Endodermal cell (in vitro differentiated cells): Measurements from ENCODE around the gene TWIST1. TPM values are rescaled to one million over a fixed set of nuclear protein-coding genes. Genes with fewer than 3 reads are reported as not detected.

Experiments used
- DNase-seq: peaks from one replicate; pipeline ENCODE4 v3.0.0-alpha.2; 2017
- H3K27ac ChIP-seq: 2 replicates; pipeline ENCODE4 v1.5.1; 2013; ENCODE audit warnings: mild to moderate bottlenecking, low read depth, low read length, moderate library complexity
- H3K27me3 ChIP-seq: 2 replicates; pipeline ENCODE4 v1.6.1; 2013; ENCODE audit warnings: mild to moderate bottlenecking, low read length, moderate library complexity; ENCODE audit not compliant: insufficient read depth, control insufficient read depth, poor library complexity, severe bottlenecking
- H3K36me3 ChIP-seq: 2 replicates; pipeline ENCODE4 v1.7.0; 2013; ENCODE audit warnings: mild to moderate bottlenecking, low read length, moderate library complexity; ENCODE audit not compliant: control insufficient read depth, insufficient read depth
- H3K4me1 ChIP-seq: one replicate; pipeline ENCODE4 v1.7.0; 2013; ENCODE audit warnings: low read length; ENCODE audit not compliant: control insufficient read depth, insufficient read depth
- H3K4me3 ChIP-seq: 2 replicates; pipeline ENCODE4 v1.5.1; 2013; ENCODE audit warnings: mild to moderate bottlenecking, low read length, moderate library complexity
- H3K9ac ChIP-seq: 2 replicates; pipeline ENCODE4 v1.6.1; 2013; ENCODE audit warnings: mild to moderate bottlenecking, low read length, moderate library complexity; ENCODE audit not compliant: poor library complexity, severe bottlenecking; ENCODE audit errors: extremely low read depth
- H3K9me3 ChIP-seq: 2 replicates; pipeline ENCODE4 v1.6.1; 2013; ENCODE audit warnings: mild to moderate bottlenecking, low read length, moderate library complexity; ENCODE audit not compliant: control insufficient read depth
- H3K27ac Mint-ChIP-seq: 2 replicates; pipeline ENCODE4 v1.8.0; 2020; ENCODE audit warnings: mixed read lengths
- H3K27me3 Mint-ChIP-seq: 2 replicates; pipeline ENCODE4 v1.8.0; 2021; ENCODE audit warnings: mild to moderate bottlenecking, mixed read lengths; ENCODE audit not compliant: insufficient read depth
- H3K36me3 Mint-ChIP-seq: 2 replicates; pipeline ENCODE4 v1.8.0; 2020; ENCODE audit warnings: low read depth, mixed read lengths
- H3K4me1 Mint-ChIP-seq: 2 replicates; pipeline ENCODE4 v1.8.0; 2020; ENCODE audit warnings: mixed read lengths
- H3K4me3 Mint-ChIP-seq: 2 replicates; pipeline ENCODE4 v1.8.0; 2020; ENCODE audit warnings: mild to moderate bottlenecking, moderate library complexity, mixed read lengths
- H3K9me3 Mint-ChIP-seq: 2 replicates; pipeline ENCODE4 v1.8.0; 2020; ENCODE audit warnings: mild to moderate bottlenecking, mixed read lengths
- WGBS, 2 experiments: methylation state at CpG; one replicate each; pipeline versions ENCODE4 v1.1.5 to v1.1.7; 2013; ENCODE audit warnings: missing lambda C conversion rate in 2 of 2, mixed read lengths in 1 of 2; ENCODE audit not compliant: insufficient coverage in 1 of 2, insufficient read length in 1 of 2; 5-methylcytosine and 5-hydroxymethylcytosine counted together
- total RNA-seq, 2 donors: library from RNA; stranded (reverse); fragmentation: NEBNext Ultra II Directional in 1 of 2; extraction: Animal tissue kit (Norgen Biotek cat#: 25700) in 1 of 2; gene quantifications; 2 replicates in 1 of 2; 3 replicates in 1 of 2; pipeline ENCODE4 v1.2.1, GENCODE V29; 2021
- TF ChIP-seq, protein P1 (sequence below): fragments of 200-600 bp; sonication (generic); conservative IDR thresholded peaks from 2 replicates; pipeline ENCODE4 v1.5.0; 2021; ENCODE audit warnings: antibody characterized with exemption, mild to moderate bottlenecking

The TWIST1 gene
- total RNA-seq, 2 donors from 2014 or later: 0.46 to 0.88 TPM

DNA sequence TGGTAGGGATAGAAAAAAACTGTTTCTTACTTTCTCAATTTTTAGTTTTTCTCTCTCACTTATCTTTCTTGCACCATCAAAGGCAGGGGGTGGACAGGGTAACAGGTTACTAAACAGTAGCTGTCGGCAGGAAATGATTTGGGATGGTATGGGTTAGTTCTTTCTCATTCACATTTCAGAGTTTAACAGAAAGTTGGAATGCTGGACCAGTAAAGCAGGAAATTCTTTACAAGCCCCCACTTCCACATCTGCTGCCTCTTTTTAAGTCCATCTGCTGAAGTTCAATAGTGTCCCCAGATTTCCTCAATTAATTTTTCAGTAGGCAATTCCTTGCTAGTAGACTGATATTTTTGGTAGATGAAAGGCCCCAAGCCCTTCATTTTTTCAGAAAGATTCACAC is 23.3 kb downstream of the TWIST1 start:
- H3K36me3 Mint-ChIP-seq: no peaks in the 10 kb centered on the region
- TF ChIP-seq, protein P1, sequence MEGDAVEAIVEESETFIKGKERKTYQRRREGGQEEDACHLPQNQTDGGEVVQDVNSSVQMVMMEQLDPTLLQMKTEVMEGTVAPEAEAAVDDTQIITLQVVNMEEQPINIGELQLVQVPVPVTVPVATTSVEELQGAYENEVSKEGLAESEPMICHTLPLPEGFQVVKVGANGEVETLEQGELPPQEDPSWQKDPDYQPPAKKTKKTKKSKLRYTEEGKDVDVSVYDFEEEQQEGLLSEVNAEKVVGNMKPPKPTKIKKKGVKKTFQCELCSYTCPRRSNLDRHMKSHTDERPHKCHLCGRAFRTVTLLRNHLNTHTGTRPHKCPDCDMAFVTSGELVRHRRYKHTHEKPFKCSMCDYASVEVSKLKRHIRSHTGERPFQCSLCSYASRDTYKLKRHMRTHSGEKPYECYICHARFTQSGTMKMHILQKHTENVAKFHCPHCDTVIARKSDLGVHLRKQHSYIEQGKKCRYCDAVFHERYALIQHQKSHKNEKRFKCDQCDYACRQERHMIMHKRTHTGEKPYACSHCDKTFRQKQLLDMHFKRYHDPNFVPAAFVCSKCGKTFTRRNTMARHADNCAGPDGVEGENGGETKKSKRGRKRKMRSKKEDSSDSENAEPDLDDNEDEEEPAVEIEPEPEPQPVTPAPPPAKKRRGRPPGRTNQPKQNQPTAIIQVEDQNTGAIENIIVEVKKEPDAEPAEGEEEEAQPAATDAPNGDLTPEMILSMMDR: no peak
- no peaks in the 10 kb centered on the region for H3K9me3 ChIP-seq
- no peak overlapping the region for H3K27ac Mint-ChIP-seq
- H3K36me3 ChIP-seq: no peaks in the 10 kb centered on the region
- 90% methylated on average over 1 of the region's 1 CpG; no CpG with 5 or more reads in 1 of the 2 experiments for WGBS, 2 experiments
- H3K4me1 Mint-ChIP-seq: peaks cover 5% of the 10 kb centered on the region
- no peak overlapping the region for H3K9ac ChIP-seq
- peaks cover 6% of the 10 kb centered on the region for H3K27me3 Mint-ChIP-seq
- H3K4me3 Mint-ChIP-seq: no peak overlapping the region
- no peak for DNase-seq
- H3K27me3 ChIP-seq: no peaks in the 10 kb centered on the region
- no peak overlapping the region for H3K4me3 ChIP-seq
- H3K9me3 Mint-ChIP-seq: no peaks in the 10 kb centered on the region
- H3K27ac ChIP-seq: no peak overlapping the region
- no peaks in the 10 kb centered on the region for H3K4me1 ChIP-seq

DNA sequence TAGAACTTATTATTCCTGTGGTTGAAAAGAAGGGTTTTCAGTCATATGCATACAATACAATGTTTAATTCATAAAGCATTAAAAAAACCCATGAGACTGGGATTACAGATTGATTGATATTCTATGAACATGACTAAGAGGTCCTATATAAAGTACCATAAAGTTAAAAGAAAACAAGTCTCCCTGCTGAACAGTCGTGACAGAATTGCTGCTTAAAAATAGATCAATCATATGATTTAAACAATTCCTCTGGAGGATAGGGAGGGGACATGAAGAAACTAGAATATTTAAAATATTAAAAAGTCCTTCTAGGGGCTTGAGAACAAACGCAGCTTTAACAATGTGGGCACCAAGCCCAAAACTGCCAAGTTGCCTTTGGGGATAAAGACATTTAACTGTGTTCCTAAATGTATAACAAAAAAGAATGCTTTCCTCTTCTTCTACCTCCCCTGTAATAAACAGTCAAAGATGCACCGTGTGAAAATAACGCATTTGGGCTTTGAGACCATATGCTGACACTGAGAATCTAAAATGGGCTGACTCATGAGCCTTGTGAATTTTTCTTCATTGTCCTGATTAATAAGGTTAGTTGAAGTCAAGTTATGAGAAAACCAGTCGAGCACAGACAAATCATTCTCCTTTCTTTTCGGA is 25.8 kb downstream of the TWIST1 start:
- H3K27ac ChIP-seq: no peak overlapping the region
- Mint-ChIP-seq H3K27ac (no peak overlapping the region), H3K36me3 (no peaks in the 10 kb centered on the region), H3K9me3 (no peaks in the 10 kb centered on the region), H3K4me1 (peaks cover 5% of the 10 kb centered on the region), H3K27me3 (peaks cover 1% of the 10 kb centered on the region), H3K4me3 (no peak overlapping the region)
- TF ChIP-seq, protein P1: no peak
- no peak overlapping the region for H3K4me3 ChIP-seq
- no peaks in the 10 kb centered on the region for H3K27me3 ChIP-seq
- H3K9ac ChIP-seq: no peak overlapping the region
- no peaks in the 10 kb centered on the region for H3K9me3 ChIP-seq
- H3K4me1 ChIP-seq: no peaks in the 10 kb centered on the region
- WGBS, 2 experiments: 94% methylated on average over 6 of the region's 6 CpGs; no CpG with 5 or more reads in 1 of the 2 experiments
- H3K36me3 ChIP-seq: no peaks in the 10 kb centered on the region
- DNase-seq: no peak

DNA sequence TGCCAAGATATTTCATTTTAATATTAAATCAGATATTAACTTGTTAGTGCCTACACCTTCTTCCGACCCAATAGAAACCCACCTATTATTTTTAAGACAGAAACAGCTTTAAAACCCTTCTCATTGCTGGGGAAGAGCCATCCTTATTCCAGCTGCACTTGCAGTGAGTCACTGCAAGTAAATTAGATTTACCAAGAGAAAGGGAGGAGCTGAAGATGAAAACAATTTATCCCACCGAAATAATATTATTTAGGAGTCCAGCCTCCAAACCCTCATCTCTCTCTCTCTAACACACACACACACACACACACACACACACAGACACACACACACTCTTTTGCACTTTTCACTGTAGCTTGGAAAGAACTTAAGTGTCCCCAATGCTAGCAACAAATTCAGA is 26.9 kb downstream of the TWIST1 start:
- Histone ChIP-seq H3K9ac (no peak overlapping the region), H3K4me1 (no peaks in the 10 kb centered on the region), H3K9me3 (no peaks in the 10 kb centered on the region), H3K36me3 (no peaks in the 10 kb centered on the region), H3K27me3 (no peaks in the 10 kb centered on the region), H3K27ac (no peak overlapping the region), H3K4me3 (no peak overlapping the region)
- H3K4me3 Mint-ChIP-seq: no peak overlapping the region
- DNase-seq: no peak
- H3K4me1 Mint-ChIP-seq: peaks cover 4% of the 10 kb centered on the region
- H3K9me3 Mint-ChIP-seq: no peaks in the 10 kb centered on the region
- no peaks in the 10 kb centered on the region for H3K36me3 Mint-ChIP-seq
- WGBS, 2 experiments: 84% methylated on average over 2 of the region's 2 CpGs; no CpG with 5 or more reads in 1 of the 2 experiments
- peaks cover 1% of the 10 kb centered on the region for H3K27me3 Mint-ChIP-seq
- TF ChIP-seq, protein P1: no peak
- H3K27ac Mint-ChIP-seq: no peak overlapping the region
